DOHH2 (cell line): ENCODE results near the gene LSAMP.

Source experiments
- H3F3A ChIP-seq: fragments of 200-600 bp; sonication (generic), shearing (Covaris generic); 2 replicates; pipeline ENCODE4 v1.6.0; 2016; ENCODE audit warnings: antibody characterized with exemption, mild to moderate bottlenecking; ENCODE audit not compliant: control insufficient read depth, insufficient read depth
- H3K27ac ChIP-seq: fragments of 200-600 bp; sonication (generic); 2 replicates; pipeline ENCODE4 v1.5.1; 2014; ENCODE audit warnings: low read depth, mild to moderate bottlenecking, low read length, moderate library complexity
- H3K27me3 ChIP-seq: fragments of 200-600 bp; sonication (generic); 2 replicates; pipeline ENCODE4 v1.6.1; 2014; ENCODE audit warnings: mild to moderate bottlenecking, low read length, mixed read lengths; ENCODE audit not compliant: control insufficient read depth
- H3K36me3 ChIP-seq: fragments of 200-600 bp; sonication (generic); 2 replicates; pipeline ENCODE4 v1.6.1; 2014; ENCODE audit warnings: mild to moderate bottlenecking, low read length, moderate library complexity, mixed read lengths; ENCODE audit not compliant: control insufficient read depth
- H3K4me1 ChIP-seq: fragments of 200-600 bp; sonication (generic); 2 replicates; pipeline ENCODE4 v1.6.1; 2014; ENCODE audit warnings: mild to moderate bottlenecking, low read length, mixed read lengths; ENCODE audit not compliant: control insufficient read depth
- H3K4me2 ChIP-seq: fragments of 200-600 bp; sonication (generic); 2 replicates; pipeline ENCODE4 v1.6.0; 2014; ENCODE audit warnings: mild to moderate bottlenecking, low read length, moderate library complexity
- H3K4me3 ChIP-seq: fragments of 200-600 bp; sonication (generic); 2 replicates; pipeline ENCODE4 v1.5.1; 2014; ENCODE audit warnings: mild to moderate bottlenecking, low read length, mixed read lengths
- H3K79me2 ChIP-seq: fragments of 200-600 bp; sonication (generic); 2 replicates; pipeline ENCODE4 v1.6.1; 2014; ENCODE audit warnings: mild to moderate bottlenecking, low read length, mixed read lengths; ENCODE audit not compliant: control insufficient read depth
- H3K9me2 ChIP-seq: fragments of 200-600 bp; sonication (generic); replicated peaks from 2 replicates; pipeline ENCODE4 v1.6.1; 2014; ENCODE audit warnings: mild to moderate bottlenecking, low read length, mixed read lengths; ENCODE audit not compliant: control insufficient read depth
- H3K9me3 ChIP-seq: fragments of 200-600 bp; sonication (generic); 2 replicates; pipeline ENCODE4 v1.6.1; 2014; ENCODE audit warnings: antibody characterized with exemption, low read length, mixed read lengths; ENCODE audit not compliant: control insufficient read depth, insufficient read depth
- H4K20me1 ChIP-seq: fragments of 200-600 bp; sonication (generic); 2 replicates; pipeline ENCODE4 v1.6.0; 2014; ENCODE audit warnings: low read depth, mild to moderate bottlenecking, antibody characterized with exemption, low read length, moderate library complexity; ENCODE audit not compliant: control insufficient read depth, insufficient read depth
- CTCF ChIP-seq: fragments of 200-600 bp; sonication (generic); IDR thresholded peaks from one replicate; pipeline ENCODE4 v1.5.1; 2014; ENCODE audit warnings: antibody characterized with exemption, mild to moderate bottlenecking, low read depth, low read length; ENCODE audit not compliant: poor library complexity, severe bottlenecking
- EZH2phosphoT487 ChIP-seq: fragments of 200-600 bp; sonication (generic); IDR thresholded peaks from 2 replicates; pipeline ENCODE4 v1.6.1; 2017; ENCODE audit warnings: borderline replicate concordance, mild to moderate bottlenecking, antibody characterized with exemption, low read length, moderate library complexity, mixed read lengths

LSAMP gene

GRCh38 chr3:116469546-116469945 lies 24.3 kb upstream of the LSAMP start:
- Histone ChIP-seq H3F3A (no peaks in the 10 kb centered on the region), H3K4me3 (no peak overlapping the region), H3K79me2 (no peaks in the 10 kb centered on the region), H3K4me1 (no peaks in the 10 kb centered on the region), H3K9me3 (no peaks in the 10 kb centered on the region), H3K36me3 (no peaks in the 10 kb centered on the region), H3K27ac (no peak overlapping the region), H3K27me3 (no peaks in the 10 kb centered on the region), H4K20me1 (no peaks in the 10 kb centered on the region), H3K9me2 (no peaks in the 10 kb centered on the region), H3K4me2 (no peak overlapping the region)
- TF ChIP-seq EZH2phosphoT487 (no peak), CTCF (no peak)

GRCh38 chr3:116464276-116464798 lies 19.1 kb upstream of the LSAMP start:
- Histone ChIP-seq H3K36me3 (no peaks in the 10 kb centered on the region), H4K20me1 (no peaks in the 10 kb centered on the region), H3F3A (no peaks in the 10 kb centered on the region), H3K4me1 (no peaks in the 10 kb centered on the region), H3K27me3 (no peaks in the 10 kb centered on the region), H3K4me3 (no peak overlapping the region), H3K27ac (no peak overlapping the region), H3K79me2 (no peaks in the 10 kb centered on the region), H3K4me2 (no peak overlapping the region), H3K9me2 (no peaks in the 10 kb centered on the region), H3K9me3 (no peaks in the 10 kb centered on the region)
- no peak for TF ChIP-seq EZH2phosphoT487
- no peak for TF ChIP-seq CTCF

GRCh38 chr3:116453666-116454346 lies 8.5 kb upstream of the LSAMP start:
- H3K36me3 ChIP-seq: no peaks in the 10 kb centered on the region
- no peaks in the 10 kb centered on the region for H3K27me3 ChIP-seq
- H3K4me2 ChIP-seq: no peak overlapping the region
- no peaks in the 10 kb centered on the region for H3K4me1 ChIP-seq
- TF ChIP-seq EZH2phosphoT487 (no peak), CTCF (no peak)
- H4K20me1 ChIP-seq: no peaks in the 10 kb centered on the region
- H3K79me2 ChIP-seq: no peaks in the 10 kb centered on the region
- no peaks in the 10 kb centered on the region for H3K9me3 ChIP-seq
- H3K4me3 ChIP-seq: no peak overlapping the region
- H3K9me2 ChIP-seq: no peaks in the 10 kb centered on the region
- no peak overlapping the region for H3K27ac ChIP-seq
- H3F3A ChIP-seq: no peaks in the 10 kb centered on the region
